WERI-Rb-1 (cell line): ENCODE data around the gene FN3K.

Experiments
- DNase-seq: peaks from one replicate; pipeline ENCODE4 v3.0.0-alpha.2; 2020
- H3K27ac ChIP-seq: fragments of 250-450 bp; sonication (Bioruptor Pico); 2 replicates; pipeline ENCODE4 v1.5.1; 2020; ENCODE audit warnings: mild to moderate bottlenecking, moderate library complexity
- H3K27me3 ChIP-seq: fragments of 250-450 bp; sonication (Bioruptor Pico); 2 replicates; pipeline ENCODE4 v1.5.1; 2021; ENCODE audit warnings: mild to moderate bottlenecking, low read depth, moderate library complexity; ENCODE audit not compliant: insufficient read depth, severe bottlenecking
- H3K36me3 ChIP-seq: fragments of 250-450 bp; sonication (Bioruptor Pico); 2 replicates; pipeline ENCODE4 v1.5.1; 2020; ENCODE audit warnings: mild to moderate bottlenecking, moderate library complexity
- H3K4me3 ChIP-seq: 2 replicates; pipeline ENCODE4 v1.5.1; 2011; ENCODE audit warnings: low read depth, mild to moderate bottlenecking, control low read depth, low read length
- H3K9me3 ChIP-seq: fragments of 250-450 bp; sonication (Bioruptor Pico); 2 replicates; pipeline ENCODE4 v1.5.1; 2021; ENCODE audit warnings: mild to moderate bottlenecking, moderate library complexity; ENCODE audit not compliant: severe bottlenecking
- CTCF ChIP-seq: IDR thresholded peaks from 2 replicates; pipeline ENCODE4 v1.5.1; 2011; ENCODE audit warnings: low read depth, mild to moderate bottlenecking, control low read depth, inconsistent platforms, low read length

The FN3K gene

GRCh38 chr17:82705756-82706155, 29.7 kb upstream of the FN3K start:
- DNase-seq: no peak
- Histone ChIP-seq H3K9me3 (no peaks in the 10 kb centered on the region), H3K4me3 (no peak overlapping the region), H3K36me3 (no peaks in the 10 kb centered on the region), H3K27ac (no peak overlapping the region), H3K27me3 (no peaks in the 10 kb centered on the region)
- TF ChIP-seq CTCF: no peak

- Histone ChIP-seq H3K4me3 (no peak overlapping the region), H3K36me3 (no peaks in the 10 kb centered on the region), H3K27ac (no peak overlapping the region), H3K27me3 (no peaks in the 10 kb centered on the region), H3K9me3 (no peaks in the 10 kb centered on the region)
- TF ChIP-seq CTCF: no peak
- DNase-seq: no peak
Measured at GRCh38 chr17:82709024-82709675, 26.3 kb upstream of the FN3K start.

DNA sequence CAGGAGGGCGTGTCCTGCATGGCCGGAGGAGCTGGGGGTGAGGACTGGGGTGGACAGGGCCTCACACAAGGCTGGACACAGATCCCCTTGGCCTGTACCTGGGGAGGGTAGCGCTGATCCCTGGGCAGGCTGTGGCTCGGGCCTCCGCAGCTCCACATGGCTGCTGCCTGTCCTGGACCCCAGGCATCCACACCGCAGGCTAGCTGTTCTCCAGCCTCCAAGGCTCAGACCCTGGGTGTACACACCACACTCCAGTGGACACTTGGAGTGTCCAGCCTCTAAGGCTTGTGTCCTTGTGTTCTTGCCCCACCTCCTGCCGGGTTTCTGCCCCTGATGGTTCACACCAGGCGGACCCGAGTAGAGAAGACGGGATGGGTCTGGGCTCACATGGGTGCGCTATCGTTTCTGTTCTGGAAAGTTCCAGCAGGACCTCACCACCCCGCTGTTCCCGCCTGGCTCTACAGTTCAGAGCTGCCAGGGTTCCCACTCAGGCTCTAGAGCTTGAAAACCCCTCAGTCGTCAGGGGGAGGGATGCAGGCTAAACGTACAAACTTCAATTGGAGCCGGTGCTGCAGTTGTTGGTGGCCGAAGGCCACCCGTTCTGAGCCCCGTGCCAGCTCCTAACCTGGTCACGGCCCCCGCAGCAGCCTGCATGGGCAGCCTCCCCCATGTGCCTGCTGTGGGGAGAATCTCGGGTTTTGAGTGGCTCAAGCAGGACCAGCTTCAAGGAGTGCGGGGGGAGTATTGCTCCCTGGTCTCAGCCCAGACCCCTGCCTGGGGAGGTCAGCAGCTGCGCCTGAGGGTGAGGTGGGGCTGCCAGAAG, 25.5 kb upstream of the FN3K start:
- Histone ChIP-seq H3K4me3 (no peak overlapping the region), H3K36me3 (no peaks in the 10 kb centered on the region), H3K9me3 (no peaks in the 10 kb centered on the region), H3K27ac (no peak overlapping the region), H3K27me3 (no peaks in the 10 kb centered on the region)
- no peak for TF ChIP-seq CTCF
- no peak for DNase-seq

GRCh38 chr17:82710499-82711232, 24.7 kb upstream of the FN3K start:
- peak; percentile 64 for DNase-seq
- Histone ChIP-seq H3K36me3 (no peaks in the 10 kb centered on the region), H3K4me3 (no peak overlapping the region), H3K9me3 (no peaks in the 10 kb centered on the region), H3K27ac (no peak overlapping the region), H3K27me3 (no peaks in the 10 kb centered on the region)
- peak; percentile 57 for TF ChIP-seq CTCF

DNA sequence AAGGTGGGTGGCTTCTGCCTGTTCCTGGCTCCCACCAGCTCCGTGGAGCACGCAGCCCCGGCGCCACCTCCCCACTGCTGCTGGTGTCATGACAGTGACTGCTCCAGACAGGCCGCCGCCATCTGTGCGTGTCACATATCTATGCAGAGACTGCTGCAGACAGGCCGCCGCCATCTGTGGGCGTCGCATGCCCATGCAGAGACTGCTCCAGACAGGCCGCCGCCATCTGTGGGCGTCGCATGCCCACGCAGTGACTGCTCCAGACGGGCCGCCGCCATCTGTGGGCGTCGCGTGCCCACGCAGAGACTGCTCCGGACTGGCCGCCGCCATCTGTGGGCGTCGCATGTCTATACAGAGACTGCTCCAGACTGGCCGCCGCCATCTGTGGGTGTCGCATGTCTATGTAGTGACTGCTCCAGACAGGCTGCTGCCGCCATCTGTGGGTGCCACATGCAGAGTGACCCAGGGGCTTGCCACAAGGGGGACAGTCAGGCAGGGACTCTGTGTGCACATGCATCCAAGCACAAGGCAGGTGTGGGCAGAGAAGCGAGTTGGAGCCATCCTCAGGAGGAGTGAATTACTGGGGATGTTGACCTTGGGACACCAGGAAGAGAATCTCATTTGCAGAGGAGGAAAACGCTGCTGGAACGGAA, 22.2 kb upstream of the FN3K start:
- Histone ChIP-seq H3K9me3 (no peaks in the 10 kb centered on the region), H3K27me3 (no peaks in the 10 kb centered on the region)
- TF ChIP-seq CTCF: 0 out of 2 replicates have a peak, but pooled peaks have one; percentile 13

More for the DNA sequence above, 22.2 kb upstream of the FN3K start:
- peak; percentile 47 for DNase-seq
- no peak overlapping the region for H3K27ac ChIP-seq
- no peak overlapping the region for H3K4me3 ChIP-seq
- H3K36me3 ChIP-seq: peaks cover 7% of the 10 kb centered on the region
